Ishikawa (cell line): ENCODE data around the gene ARHGAP22.

ENCODE experiments used
- CEBPB ChIP-seq: IDR thresholded peaks from 2 replicates; pipeline ENCODE4 v1.6.1; 2012
- CREB1 ChIP-seq: IDR thresholded peaks from 2 replicates; pipeline ENCODE4 v1.6.1; 2012; ENCODE audit warnings: low read depth
- EGR1 ChIP-seq: IDR thresholded peaks from 2 replicates; pipeline ENCODE4 v1.6.1; 2012
- EP300 ChIP-seq: IDR thresholded peaks from 2 replicates; pipeline ENCODE4 v1.6.1; 2012; ENCODE audit warnings: borderline replicate concordance
- FOXM1 ChIP-seq: IDR thresholded peaks from 2 replicates; pipeline ENCODE4 v1.6.1; 2012; ENCODE audit warnings: low read depth, borderline replicate concordance
- NFIC ChIP-seq: IDR thresholded peaks from 2 replicates; pipeline ENCODE4 v1.6.1; 2012
- RAD21 ChIP-seq: IDR thresholded peaks from 2 replicates; pipeline ENCODE4 v1.6.1; 2012; ENCODE audit warnings: low read depth
- REST ChIP-seq: IDR thresholded peaks from 2 replicates; pipeline ENCODE4 v1.6.1; 2012; ENCODE audit warnings: low read depth, mild to moderate bottlenecking
- TAF1 ChIP-seq: IDR thresholded peaks from 2 replicates; pipeline ENCODE4 v1.6.1; 2012; ENCODE audit warnings: low read depth, mild to moderate bottlenecking
- TEAD4 ChIP-seq: IDR thresholded peaks from 2 replicates; pipeline ENCODE4 v1.6.1; 2012
- YY1 ChIP-seq: IDR thresholded peaks from 2 replicates; pipeline ENCODE4 v1.6.1; 2012; ENCODE audit warnings: low read depth
- TF ChIP-seq, protein P1 (sequence below): IDR thresholded peaks from 2 replicates; pipeline ENCODE4 v1.6.1; 2012
- TF ChIP-seq, protein P2 (sequence below): IDR thresholded peaks from 2 replicates; pipeline ENCODE4 v1.6.1; 2012

DNA sequence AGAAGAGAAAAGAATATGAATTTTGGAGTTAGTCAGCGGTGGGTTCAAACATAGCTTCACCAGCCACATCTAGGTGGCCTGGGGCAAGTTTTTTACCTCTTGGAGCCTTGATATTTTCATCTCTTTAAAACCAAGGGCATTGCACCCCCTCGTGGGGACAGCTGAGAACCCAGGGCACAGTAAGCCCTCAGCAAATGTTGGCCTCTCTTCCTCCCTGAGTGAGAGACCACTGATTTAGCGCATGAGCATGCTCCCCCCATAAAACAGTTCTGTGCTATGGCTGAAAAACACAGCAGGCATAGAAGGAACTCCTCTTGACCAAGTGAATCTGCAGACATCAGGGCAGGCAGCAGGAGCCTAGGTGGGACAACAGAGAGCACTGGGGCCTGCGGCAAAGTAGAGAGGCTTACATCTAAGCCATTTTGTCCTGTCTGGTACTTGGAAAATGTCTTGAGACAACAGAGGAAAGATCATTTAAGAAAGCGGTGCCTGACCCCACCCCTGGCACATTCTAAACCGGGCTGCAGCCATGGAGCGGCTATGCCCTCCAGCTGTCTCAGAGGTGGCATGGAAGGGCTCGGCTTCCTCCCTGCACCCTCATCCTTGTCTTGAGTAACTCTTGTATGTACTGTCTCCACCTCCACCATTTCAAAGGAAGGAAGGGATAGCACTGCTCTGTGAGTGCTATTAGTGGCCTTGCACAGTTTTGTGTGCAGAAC is 94.7 kb downstream of the ARHGAP22 start:
- no peak for TF ChIP-seq YY1
- TF ChIP-seq CREB1: no peak
- no peak for TF ChIP-seq CEBPB
- TF ChIP-seq REST: no peak
- TF ChIP-seq, protein P1, sequence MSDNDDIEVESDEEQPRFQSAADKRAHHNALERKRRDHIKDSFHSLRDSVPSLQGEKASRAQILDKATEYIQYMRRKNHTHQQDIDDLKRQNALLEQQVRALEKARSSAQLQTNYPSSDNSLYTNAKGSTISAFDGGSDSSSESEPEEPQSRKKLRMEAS: no peak
- TF ChIP-seq FOXM1: no peak
- no peak for TF ChIP-seq EP300
- TF ChIP-seq RAD21: peak; percentile 32
- TF ChIP-seq TEAD4: no peak
- TF ChIP-seq NFIC: no peak
- no peak for TF ChIP-seq EGR1
- no peak for TF ChIP-seq TAF1
- TF ChIP-seq, protein P2, sequence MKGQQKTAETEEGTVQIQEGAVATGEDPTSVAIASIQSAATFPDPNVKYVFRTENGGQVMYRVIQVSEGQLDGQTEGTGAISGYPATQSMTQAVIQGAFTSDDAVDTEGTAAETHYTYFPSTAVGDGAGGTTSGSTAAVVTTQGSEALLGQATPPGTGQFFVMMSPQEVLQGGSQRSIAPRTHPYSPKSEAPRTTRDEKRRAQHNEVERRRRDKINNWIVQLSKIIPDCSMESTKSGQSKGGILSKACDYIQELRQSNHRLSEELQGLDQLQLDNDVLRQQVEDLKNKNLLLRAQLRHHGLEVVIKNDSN: no peak
